HEK293 (cell line): Measurements from ENCODE around the gene GEMIN7.

Experiments used
- KLF1 ChIP-seq: fragments of 450-650 bp; formaldehyde crosslinking; IDR thresholded peaks from 2 replicates; pipeline ENCODE4 v1.5.1; 2016; ENCODE audit warnings: missing biosample characterization, missing genetic modification characterization
- ZNF214 ChIP-seq: fragments of 450-650 bp; formaldehyde crosslinking; IDR thresholded peaks from 2 replicates; pipeline ENCODE4 v1.5.1; 2017; ENCODE audit warnings: missing biosample characterization, mild to moderate bottlenecking, missing genetic modification characterization, borderline replicate concordance
- TF ChIP-seq, protein P1 (sequence below): fragments of 450-650 bp; formaldehyde crosslinking; IDR thresholded peaks from 2 replicates; pipeline ENCODE4 v1.5.1; 2016; ENCODE audit warnings: missing biosample characterization, missing genetic modification characterization

DNA sequence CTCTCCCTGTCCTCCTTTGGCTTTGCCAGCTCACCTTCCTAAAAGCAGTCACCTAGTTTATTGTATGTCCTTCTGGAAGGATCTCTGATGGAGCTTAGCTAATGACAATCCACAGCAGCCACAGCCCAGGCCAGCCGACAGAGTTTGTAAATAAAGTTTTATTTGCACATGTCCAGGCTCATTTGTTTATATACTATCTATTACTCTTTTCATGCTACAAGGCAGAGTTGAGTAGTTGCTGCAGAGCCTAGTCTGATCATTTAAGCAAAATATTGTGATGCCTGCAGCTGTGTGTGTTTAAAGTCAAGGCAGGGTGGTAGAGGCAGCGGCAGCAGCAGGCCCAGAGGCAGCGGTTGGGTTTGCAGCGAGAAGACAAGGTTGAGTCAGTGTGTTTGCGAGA, 49.1 kb downstream of the GEMIN7 start:
- TF ChIP-seq ZNF214 = no peak
- no peak for TF ChIP-seq KLF1 (tag by site-specific recombination)
- TF ChIP-seq, protein P1, sequence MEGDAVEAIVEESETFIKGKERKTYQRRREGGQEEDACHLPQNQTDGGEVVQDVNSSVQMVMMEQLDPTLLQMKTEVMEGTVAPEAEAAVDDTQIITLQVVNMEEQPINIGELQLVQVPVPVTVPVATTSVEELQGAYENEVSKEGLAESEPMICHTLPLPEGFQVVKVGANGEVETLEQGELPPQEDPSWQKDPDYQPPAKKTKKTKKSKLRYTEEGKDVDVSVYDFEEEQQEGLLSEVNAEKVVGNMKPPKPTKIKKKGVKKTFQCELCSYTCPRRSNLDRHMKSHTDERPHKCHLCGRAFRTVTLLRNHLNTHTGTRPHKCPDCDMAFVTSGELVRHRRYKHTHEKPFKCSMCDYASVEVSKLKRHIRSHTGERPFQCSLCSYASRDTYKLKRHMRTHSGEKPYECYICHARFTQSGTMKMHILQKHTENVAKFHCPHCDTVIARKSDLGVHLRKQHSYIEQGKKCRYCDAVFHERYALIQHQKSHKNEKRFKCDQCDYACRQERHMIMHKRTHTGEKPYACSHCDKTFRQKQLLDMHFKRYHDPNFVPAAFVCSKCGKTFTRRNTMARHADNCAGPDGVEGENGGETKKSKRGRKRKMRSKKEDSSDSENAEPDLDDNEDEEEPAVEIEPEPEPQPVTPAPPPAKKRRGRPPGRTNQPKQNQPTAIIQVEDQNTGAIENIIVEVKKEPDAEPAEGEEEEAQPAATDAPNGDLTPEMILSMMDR (tag by site-specific recombination) = no peak
